Activated B cell treated with CpG ODN at 0.5 μM for 24 hours (primary cell): ENCODE data around the gene UBR4. TPM values are rescaled to one million over a fixed set of nuclear protein-coding genes. Genes with fewer than 3 reads are reported as not detected.

Experiments used
- ATAC-seq: fragments of 200-7000 bp; cut with Tn5 transposase; one replicate; pipeline ENCODE4 v1.10.0; 2021; ENCODE audit warnings: low read depth, mild to moderate bottlenecking, moderate library complexity
- CTCF ChIA-PET: fragments of 350-600 bp; sonication (Branson Sonifier 250); formaldehyde crosslinking; loops from one replicate; lab custom pipeline; 2021; ENCODE audit warnings: antibody characterized with exemption; lab: Charles Lee
- POLR2A ChIA-PET: fragments of 350-600 bp; sonication (Branson Sonifier 250); formaldehyde crosslinking; loops from one replicate; lab custom pipeline; 2021; ENCODE audit warnings: antibody characterized with exemption; lab: Charles Lee
- DNase-seq: peaks from one replicate; pipeline ENCODE4 v3.0.0; 2022
- H3K27ac Mint-ChIP-seq: one replicate; pipeline ENCODE4 v1.8.0; 2020; ENCODE audit warnings: mixed read lengths
- H3K27me3 Mint-ChIP-seq: one replicate; pipeline ENCODE4 v1.8.0; 2021; ENCODE audit warnings: mixed read lengths
- H3K36me3 Mint-ChIP-seq: one replicate; pipeline ENCODE4 v1.8.0; 2021; ENCODE audit warnings: low read depth, mixed read lengths
- H3K4me1 Mint-ChIP-seq: one replicate; pipeline ENCODE4 v1.8.0; 2021; ENCODE audit warnings: mixed read lengths
- H3K4me3 Mint-ChIP-seq: one replicate; pipeline ENCODE4 v1.8.0; 2020; ENCODE audit warnings: mild to moderate bottlenecking, mixed read lengths
- H3K9me3 Mint-ChIP-seq: one replicate; pipeline ENCODE4 v1.8.0; 2020; ENCODE audit warnings: mixed read lengths
- intact Hi-C: fragments of 100-400 bp; cut with micrococcal nuclease; formaldehyde crosslinking; loops from one replicate; pipeline ENCODE4 v1.15.1; 2024
- total RNA-seq: library from RNA; stranded (reverse); gene quantifications from 2 replicates; pipeline ENCODE4 v1.2.3, GENCODE V29; 2022
- TF ChIP-seq, protein P1 (sequence below): fragments of 200-600 bp; IDR thresholded peaks from one replicate; pipeline ENCODE4 v1.8.0; 2022; ENCODE audit warnings: antibody characterized with exemption, mild to moderate bottlenecking

UBR4 gene
- total RNA-seq, 1 donor from 2014 or later = 262 TPM

DNA sequence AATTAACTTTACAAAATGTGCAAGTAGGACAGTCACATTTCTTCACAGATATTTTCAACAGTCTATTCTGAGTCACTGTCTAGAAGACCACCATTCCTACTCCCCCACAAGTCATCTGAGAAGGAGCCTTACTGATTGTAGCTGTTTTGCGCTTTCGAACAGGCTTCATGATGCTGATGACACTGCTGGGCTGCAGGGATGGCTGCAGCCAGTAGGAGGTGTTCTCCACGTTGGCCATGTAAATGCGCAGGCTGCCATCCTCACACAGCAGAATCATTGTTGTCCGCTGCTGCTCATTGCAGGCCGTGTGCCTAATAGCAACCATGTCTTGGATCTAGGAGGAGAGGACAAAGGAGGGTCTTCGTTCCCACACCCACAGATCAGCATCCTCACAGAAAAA, 56.9 kb downstream of the UBR4 start:
- CTCF ChIA-PET = no interaction called here
- Mint-ChIP-seq H3K27ac (no peak overlapping the region), H3K4me3 (no peak overlapping the region), H3K4me1 (no peaks in the 10 kb centered on the region), H3K9me3 (no peaks in the 10 kb centered on the region), H3K36me3 (peaks cover 100% of the 10 kb centered on the region), H3K27me3 (no peaks in the 10 kb centered on the region)
- TF ChIP-seq, protein P1, sequence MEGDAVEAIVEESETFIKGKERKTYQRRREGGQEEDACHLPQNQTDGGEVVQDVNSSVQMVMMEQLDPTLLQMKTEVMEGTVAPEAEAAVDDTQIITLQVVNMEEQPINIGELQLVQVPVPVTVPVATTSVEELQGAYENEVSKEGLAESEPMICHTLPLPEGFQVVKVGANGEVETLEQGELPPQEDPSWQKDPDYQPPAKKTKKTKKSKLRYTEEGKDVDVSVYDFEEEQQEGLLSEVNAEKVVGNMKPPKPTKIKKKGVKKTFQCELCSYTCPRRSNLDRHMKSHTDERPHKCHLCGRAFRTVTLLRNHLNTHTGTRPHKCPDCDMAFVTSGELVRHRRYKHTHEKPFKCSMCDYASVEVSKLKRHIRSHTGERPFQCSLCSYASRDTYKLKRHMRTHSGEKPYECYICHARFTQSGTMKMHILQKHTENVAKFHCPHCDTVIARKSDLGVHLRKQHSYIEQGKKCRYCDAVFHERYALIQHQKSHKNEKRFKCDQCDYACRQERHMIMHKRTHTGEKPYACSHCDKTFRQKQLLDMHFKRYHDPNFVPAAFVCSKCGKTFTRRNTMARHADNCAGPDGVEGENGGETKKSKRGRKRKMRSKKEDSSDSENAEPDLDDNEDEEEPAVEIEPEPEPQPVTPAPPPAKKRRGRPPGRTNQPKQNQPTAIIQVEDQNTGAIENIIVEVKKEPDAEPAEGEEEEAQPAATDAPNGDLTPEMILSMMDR = no peak
- DNase-seq (no peak), ATAC-seq (no peak)
- intact Hi-C loops = no loop called here
- POLR2A ChIA-PET = no interaction called here

DNA sequence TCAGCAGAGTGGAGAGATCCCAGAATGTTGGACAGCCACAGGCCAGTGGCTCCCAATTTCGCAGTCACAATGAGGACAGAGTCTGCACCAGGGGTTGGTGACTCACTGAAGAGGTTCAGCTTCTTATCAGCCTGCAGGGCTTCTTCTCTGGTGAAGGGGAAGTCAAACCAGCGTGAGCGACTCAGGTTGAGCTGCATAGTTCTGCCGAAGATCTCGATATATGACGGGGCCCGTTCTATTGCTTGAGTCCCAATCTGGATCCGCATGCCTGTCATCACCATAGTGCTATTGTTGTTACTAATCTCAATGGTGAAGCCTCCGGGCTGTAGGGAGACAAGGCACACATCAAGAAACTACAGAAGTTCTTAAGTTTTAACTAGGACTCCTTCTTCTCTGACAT, 58.5 kb downstream of the UBR4 start:
- ChIA-PET POLR2A (no interaction called here), CTCF (no interaction called here)
- DNase-seq (no peak), ATAC-seq (no peak)
- H3K36me3 Mint-ChIP-seq = peaks cover 100% of the 10 kb centered on the region
- H3K27ac Mint-ChIP-seq = no peak overlapping the region
- intact Hi-C loops = no loop called here
- no peak overlapping the region for H3K4me3 Mint-ChIP-seq
- H3K27me3 Mint-ChIP-seq = no peaks in the 10 kb centered on the region
- H3K4me1 Mint-ChIP-seq = no peaks in the 10 kb centered on the region
- TF ChIP-seq, protein P1 = no peak
- no peaks in the 10 kb centered on the region for H3K9me3 Mint-ChIP-seq

DNA sequence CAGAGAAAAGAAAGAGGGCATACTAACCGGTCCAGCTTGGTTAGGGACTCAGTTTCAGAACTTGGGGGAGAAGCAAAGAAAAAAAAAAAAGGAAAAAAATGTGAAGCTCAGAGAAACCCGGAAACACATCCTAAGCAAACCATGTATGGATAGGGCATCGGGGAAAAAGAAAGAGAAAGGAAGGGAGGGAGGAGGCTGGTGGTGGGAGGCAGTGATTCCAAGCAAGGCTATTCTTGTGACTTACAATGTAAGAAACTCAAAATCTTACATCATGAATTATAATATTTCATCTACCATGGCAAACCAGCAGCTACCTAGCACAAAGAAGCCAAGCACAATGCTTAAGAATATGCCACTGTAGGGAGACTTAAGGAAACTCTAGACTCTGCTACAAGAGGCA, 60.3 kb downstream of the UBR4 start:
- Mint-ChIP-seq H3K4me3 (no peak overlapping the region), H3K27me3 (no peaks in the 10 kb centered on the region), H3K9me3 (no peaks in the 10 kb centered on the region), H3K27ac (no peak overlapping the region), H3K36me3 (peaks cover 100% of the 10 kb centered on the region), H3K4me1 (no peaks in the 10 kb centered on the region)
- ATAC-seq (no peak), DNase-seq (no peak)
- CTCF ChIA-PET = no interaction called here
- intact Hi-C loops = no loop called here
- POLR2A ChIA-PET = interaction anchor here (1.0 kb wide), 1 partner anchor 92 kb away, joined by 3 read pairs; no protein-coding TSS in a partner anchor
- TF ChIP-seq, protein P1 = no peak

DNA sequence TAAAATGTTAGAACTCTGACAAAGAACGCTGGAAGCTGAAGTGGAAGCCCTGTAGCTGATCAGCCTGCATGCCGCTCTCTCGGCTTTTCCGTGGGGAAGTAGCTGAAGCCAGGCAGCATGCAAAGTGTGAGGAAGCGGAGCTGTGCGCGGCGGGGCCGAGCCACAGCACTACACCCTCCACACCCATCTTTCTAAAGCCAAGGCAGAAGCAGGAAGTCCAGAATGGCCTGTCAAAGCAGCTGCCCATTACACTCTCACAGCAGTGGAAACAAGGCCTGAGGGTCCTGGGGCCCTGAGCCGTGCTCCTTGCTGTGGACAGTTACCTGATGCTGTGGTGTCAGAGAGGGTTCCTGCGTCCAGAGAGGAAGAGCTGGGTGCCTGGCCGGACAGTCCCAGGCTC, 69.6 kb downstream of the UBR4 start:
- DNase-seq (no peak), ATAC-seq (no peak)
- Mint-ChIP-seq H3K27me3 (no peaks in the 10 kb centered on the region), H3K27ac (no peak overlapping the region), H3K4me1 (no peaks in the 10 kb centered on the region), H3K9me3 (no peaks in the 10 kb centered on the region), H3K4me3 (no peak overlapping the region), H3K36me3 (peaks cover 96% of the 10 kb centered on the region)
- TF ChIP-seq, protein P1 = no peak
- intact Hi-C loops = no loop called here
- ChIA-PET POLR2A (no interaction called here), CTCF (interaction anchor here (0.5 kb wide), 1 partner anchor 10 kb away, joined by 3 read pairs; no protein-coding TSS in a partner anchor)

DNA sequence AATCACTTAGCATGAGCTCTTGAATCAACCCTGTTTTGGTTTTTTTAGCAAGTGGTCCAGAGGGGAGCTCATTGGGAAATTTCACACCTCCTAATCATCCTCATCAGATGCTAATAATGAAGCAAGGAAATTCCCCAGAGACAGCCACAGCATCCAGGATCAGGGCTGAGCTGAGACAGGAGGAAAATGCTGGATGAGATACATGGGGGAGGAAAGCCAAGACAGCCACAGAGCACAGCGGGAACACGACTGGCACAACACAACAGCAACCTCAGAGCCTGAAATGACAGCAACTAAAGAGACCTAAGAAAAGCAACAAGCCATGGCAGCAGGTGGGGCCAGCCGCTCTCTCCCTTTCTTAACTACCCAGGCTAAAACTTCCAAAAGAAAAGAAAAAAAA, 70.4 kb downstream of the UBR4 start:
- no peak for ATAC-seq
- no peaks in the 10 kb centered on the region for H3K27me3 Mint-ChIP-seq
- ChIA-PET POLR2A (no interaction called here), CTCF (interaction anchor here (1.3 kb wide), 1 partner anchor 256 kb away, joined by 4 read pairs; no protein-coding TSS in a partner anchor)
- H3K4me3 Mint-ChIP-seq = no peak overlapping the region
- intact Hi-C loops = no loop called here
- no peaks in the 10 kb centered on the region for H3K4me1 Mint-ChIP-seq
- DNase-seq = no peak
- H3K36me3 Mint-ChIP-seq = peaks cover 96% of the 10 kb centered on the region
- TF ChIP-seq, protein P1 = no peak
- no peak overlapping the region for H3K27ac Mint-ChIP-seq
- H3K9me3 Mint-ChIP-seq = no peaks in the 10 kb centered on the region
